GM12873 (cell line): ENCODE measurements around the gene YWHAG.

ENCODE experiments used
- CTCF ChIP-seq: IDR thresholded peaks from 2 replicates; pipeline ENCODE4 v1.5.1; 2012; ENCODE audit warnings: low read depth, mild to moderate bottlenecking, moderate library complexity, low read length, control low read depth; ENCODE audit not compliant: insufficient read depth; ENCODE audit errors: missing control alignments

Gene YWHAG

GRCh38 chr7:76396864-76397263, 38.1 kb upstream of the YWHAG start:
- no peak for TF ChIP-seq CTCF

GRCh38 chr7:76395965-76396726, 37.4 kb upstream of the YWHAG start:
- TF ChIP-seq CTCF: no peak

- no peak for TF ChIP-seq CTCF
Observed at GRCh38 chr7:76394957-76395356, 36.2 kb upstream of the YWHAG start.

- TF ChIP-seq CTCF: no peak
Observed at GRCh38 chr7:76393116-76394031, 34.6 kb upstream of the YWHAG start.

GRCh38 chr7:76392531-76393115, 33.8 kb upstream of the YWHAG start:
- TF ChIP-seq CTCF: no peak

GRCh38 chr7:76390092-76390491, 31.3 kb upstream of the YWHAG start:
- no peak for TF ChIP-seq CTCF
